Erythroblast (primary cell): Measurements from ENCODE around the gene SYCN.

ENCODE experiments used
- GATA1 ChIP-seq: IDR thresholded peaks from 2 replicates; pipeline ENCODE4 v1.6.1; 2011; ENCODE audit warnings: low read depth, mild to moderate bottlenecking, control low read depth, low read length, moderate library complexity
- POLR2A ChIP-seq: IDR thresholded peaks from 2 replicates; pipeline ENCODE4 v1.6.1; 2011; ENCODE audit warnings: mild to moderate bottlenecking, low read length

- TF ChIP-seq POLR2A (no peak), GATA1 (no peak)
Observed at GRCh38 chr19:39246951-39247669, 43.0 kb upstream of the SYCN start.
